Occipital lobe (tissue), 2 donors: ENCODE results near the gene ELP4. TPM values are rescaled to one million over a fixed set of nuclear protein-coding genes. Genes with fewer than 3 reads are reported as not detected.

Experiments
- DNase-seq: peaks from one replicate; lab custom pipeline; 2025; lab: John Stamatoyannopoulos, UW
- total RNA-seq: library from RNA; depleted of rRNA; stranded (reverse); fragments of >200 nt; gene quantifications from one replicate; pipeline ENCODE4 v1.2.3, GENCODE V29; 2014

ELP4 gene
- total RNA-seq, 1 donor from 2014 or later = 36.5 TPM

DNA sequence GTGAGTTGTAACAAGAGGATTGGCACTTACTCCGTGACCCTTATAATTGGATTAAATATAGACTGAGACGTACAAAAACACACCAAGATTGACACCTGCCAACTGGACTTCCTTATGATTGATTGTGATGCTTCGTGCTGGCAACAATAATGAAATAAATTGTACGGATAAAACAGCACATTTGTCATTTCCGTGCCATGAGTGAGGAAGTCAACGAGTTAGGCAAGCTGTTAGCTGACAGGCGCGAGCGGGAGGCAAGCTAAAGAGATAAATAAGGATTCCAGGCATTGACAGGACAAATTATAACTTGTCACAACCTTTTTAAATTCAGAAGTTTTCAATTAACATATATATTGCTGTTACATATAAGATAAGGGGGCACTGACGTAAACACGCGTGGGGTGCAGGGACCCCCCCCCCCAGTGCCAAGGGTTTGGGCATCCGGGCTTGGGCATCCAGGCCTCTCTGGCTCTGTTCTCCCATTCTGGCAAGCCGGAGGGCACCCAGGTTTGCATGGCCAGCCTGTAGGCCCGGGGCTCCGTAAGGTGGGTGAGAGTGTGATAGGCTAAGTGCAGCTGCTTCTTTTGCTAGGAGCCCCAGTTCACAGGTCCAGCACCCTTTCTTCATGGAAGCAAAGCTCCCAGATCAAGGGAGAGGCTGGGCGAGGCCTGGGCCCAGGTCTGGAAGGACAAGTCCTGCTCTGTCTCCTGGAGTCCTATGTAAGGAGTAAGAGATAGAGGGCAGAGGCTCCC lies 312.8 kb downstream of the ELP4 start:
- no peak for DNase-seq

GRCh38 chr11:31822927-31823643 lies 313.5 kb downstream of the ELP4 start:
- no peak for DNase-seq

GRCh38 chr11:31823644-31824331 lies 314.2 kb downstream of the ELP4 start:
- DNase-seq = no peak

DNA sequence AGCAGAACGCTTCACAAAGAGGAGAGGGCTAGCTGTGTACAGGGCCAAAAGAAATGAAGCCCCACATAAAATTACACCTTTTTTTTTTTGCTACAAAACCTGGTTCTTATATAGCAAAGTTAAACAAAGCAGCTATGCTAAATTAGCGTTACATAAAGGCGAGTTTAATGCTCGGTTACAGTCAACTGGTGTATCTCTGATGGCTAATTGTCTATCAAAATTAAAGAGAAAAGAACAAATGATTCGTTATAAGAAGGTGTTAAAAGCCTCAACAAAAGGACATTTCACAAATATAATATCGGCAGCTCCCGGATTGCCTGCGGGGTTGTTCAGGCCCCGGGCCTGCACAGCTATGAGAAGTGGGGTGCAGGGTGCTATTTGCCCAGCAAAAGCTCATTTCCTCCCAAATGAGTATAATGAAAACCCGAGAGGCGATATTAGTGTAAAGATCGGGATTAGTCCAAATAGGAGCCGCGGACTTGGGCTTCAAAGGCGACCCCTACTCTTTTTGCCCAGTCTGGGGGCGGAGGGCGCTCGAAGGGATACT lies 314.8 kb downstream of the ELP4 start:
- no peak for DNase-seq

- no peak for DNase-seq
Measured at GRCh38 chr11:31824879-31825837, 315.6 kb downstream of the ELP4 start.

- no peak for DNase-seq
Measured at GRCh38 chr11:31825838-31826484, 316.4 kb downstream of the ELP4 start.

DNA sequence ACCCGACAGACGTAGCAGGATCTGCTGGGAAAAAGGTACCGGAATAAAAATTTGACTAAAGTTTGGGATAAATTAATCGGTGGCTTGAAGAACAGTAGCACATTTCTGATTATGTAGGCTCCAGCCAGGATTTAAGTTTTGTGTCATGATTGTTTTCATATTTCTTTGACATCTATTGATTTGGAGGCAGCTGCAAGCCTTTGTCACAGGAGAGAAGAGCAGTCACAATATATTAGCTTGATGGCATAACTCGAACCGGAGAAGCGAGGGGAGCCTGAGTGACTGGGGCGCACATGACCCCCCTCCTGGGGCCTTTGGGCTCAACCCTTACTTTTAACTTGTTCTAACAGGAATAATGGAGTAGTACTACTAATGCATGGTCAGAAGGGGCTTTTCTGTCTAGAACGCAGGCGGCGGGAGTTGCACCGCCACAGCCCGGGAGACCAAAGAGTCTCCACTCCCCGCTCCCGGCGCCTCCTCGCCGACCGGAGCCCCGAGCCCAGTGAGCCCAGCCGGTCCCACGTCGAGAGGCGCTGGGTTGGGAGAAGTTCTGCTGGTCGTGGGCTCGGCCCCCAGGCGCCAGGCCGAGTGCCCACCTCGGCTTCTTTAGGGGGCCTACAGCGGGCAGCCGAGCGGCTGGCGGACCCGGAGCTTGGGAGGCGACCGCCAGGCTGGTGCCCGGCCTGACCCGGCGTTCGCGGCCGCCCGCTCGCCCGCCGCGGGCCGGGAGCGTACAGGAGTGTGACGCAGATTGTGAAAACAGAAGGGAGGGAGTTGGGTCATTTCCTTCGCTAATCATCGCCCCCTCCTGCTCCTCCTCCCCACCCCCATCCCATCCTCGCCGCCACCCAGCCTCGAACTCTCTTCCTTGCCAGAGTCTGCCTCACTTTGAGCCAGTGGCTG lies 317.2 kb downstream of the ELP4 start:
- no peak for DNase-seq

DNA sequence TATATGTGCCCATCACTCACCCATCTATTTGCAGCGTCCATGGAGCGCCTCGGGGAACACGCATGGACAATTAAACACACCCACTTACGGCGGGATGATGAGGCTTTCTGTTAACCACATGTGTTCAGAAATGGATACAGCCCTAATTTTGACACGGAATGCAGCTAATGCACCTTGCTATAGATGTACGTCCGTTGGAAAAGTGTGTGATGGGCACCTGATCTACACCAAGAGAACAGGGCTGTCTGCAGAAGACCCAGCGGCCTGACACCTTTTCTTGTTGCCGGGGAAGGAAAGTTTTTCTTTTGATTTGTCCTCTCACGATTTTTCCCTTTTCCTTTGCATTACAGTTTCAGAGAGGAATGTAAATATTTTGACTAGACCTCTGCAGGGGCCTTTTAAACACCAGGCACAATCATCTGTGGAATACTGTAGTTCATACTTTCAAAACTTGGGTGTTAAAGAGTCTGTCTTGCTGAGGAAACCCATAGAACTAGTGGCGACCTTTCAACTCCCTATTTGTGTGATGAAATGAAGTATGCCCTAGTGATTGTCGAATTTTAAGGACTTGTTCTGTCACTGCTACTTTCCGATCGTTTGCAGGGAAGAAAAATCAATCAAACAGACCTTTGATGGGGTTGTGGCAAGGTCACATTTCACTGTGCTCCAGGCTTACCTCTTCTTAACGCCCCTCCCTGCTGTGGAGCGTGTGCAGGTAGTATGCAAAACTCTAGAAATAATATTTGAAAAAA lies 318.1 kb downstream of the ELP4 start:
- no peak for DNase-seq

- no peak for DNase-seq
Measured at GRCh38 chr11:31828217-31828616, 318.6 kb downstream of the ELP4 start.

GRCh38 chr11:31830406-31830805 lies 320.8 kb downstream of the ELP4 start:
- DNase-seq = no peak

DNA sequence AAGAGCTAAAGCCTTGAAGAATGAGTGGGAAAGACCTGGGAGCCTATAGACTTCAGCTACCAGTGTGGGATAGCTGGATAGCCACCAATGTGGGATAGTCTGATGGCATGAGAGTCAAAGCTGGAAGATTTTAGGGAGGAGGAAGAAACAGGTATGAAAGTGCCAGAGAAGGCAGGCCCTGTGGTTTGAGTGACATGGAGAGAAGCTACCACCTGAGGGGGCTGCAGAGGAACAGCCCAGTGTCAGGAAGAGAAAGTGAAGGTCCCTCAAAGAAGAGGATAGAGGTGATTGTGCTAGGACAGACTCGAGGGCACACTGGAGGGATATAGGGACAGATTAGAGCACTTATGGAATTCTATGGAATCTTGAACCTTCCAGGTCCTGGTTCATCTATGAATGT lies 324.7 kb downstream of the ELP4 start:
- no peak for DNase-seq

Other genes with a start within 250 kb of the ELP4 start
- gene DCDC1, start 140.0 kb upstream of the ELP4 start, total RNA-seq = 1.2 TPM
- 22.3 TPM for gene DNAJC24, start 139.9 kb upstream of the ELP4 start, total RNA-seq
- 17.0 TPM for gene IMMP1L, start 145 bp upstream of the ELP4 start, total RNA-seq